HG02970 (cell line): ENCODE measurements around the gene LCAT.

ENCODE experiments used
- ATAC-seq: cut with Tn5 transposase; IDR thresholded peaks from one replicate; pipeline ENCODE4 v1.9.1; 2021; ENCODE audit warnings: mild to moderate bottlenecking, moderate library complexity, moderate number of reproducible peaks; ENCODE audit not compliant: unreplicated experiment, low FRiP score

The LCAT gene

DNA sequence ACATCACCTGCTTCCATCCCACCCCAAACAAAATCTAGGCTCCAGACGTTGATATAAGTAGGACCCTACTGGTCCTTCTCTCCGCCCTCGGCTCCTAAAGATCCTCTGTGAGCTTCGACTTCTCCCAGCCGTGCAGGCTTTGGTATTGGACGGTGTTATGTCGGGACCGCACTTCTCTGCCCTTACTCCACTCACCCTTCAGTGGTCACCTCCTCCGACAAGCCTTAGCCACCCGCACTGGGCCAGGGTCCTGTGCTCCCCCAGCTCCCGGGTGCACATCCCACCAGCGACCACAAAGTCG, 8.9 kb downstream of the LCAT start:
- no peak for ATAC-seq

DNA sequence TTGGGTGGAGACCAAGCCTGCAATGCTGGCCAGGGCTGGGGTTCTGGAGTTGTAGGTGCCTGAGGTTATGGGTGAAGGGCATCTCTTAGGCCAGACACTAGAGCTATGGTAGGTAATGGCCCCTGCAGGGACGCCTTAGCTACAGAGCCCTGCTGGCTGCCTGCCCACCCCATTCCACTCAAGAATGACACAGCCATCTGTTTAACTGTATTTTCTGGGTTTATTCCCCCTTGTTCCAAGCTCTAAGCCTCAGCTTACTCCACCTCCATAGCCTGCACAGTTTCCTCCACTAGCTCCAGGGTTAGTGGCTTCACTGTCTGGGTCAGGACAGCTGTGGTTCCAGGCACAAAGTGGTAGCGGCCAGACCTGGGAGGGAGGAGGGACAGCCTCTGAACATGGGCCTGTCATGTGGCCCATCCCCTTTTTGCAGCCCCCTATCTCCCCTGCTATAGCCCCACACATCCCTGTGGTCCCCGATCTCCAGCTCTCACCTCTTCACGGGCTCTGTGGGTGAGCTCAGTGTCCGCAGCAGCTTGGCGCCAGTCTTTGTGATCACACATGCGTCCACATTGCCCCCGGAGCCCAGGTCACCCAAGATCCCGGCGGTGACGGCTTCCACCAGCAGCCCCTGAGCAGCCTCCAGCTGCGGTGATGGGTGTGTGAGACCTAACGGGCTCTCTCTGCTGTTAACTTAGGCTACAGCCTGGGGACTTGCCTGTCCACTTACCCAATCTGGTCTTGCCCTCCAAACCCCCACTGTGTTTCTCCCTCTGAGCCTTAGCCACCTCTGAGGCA, 9.4 kb downstream of the LCAT start:
- no peak for ATAC-seq

DNA sequence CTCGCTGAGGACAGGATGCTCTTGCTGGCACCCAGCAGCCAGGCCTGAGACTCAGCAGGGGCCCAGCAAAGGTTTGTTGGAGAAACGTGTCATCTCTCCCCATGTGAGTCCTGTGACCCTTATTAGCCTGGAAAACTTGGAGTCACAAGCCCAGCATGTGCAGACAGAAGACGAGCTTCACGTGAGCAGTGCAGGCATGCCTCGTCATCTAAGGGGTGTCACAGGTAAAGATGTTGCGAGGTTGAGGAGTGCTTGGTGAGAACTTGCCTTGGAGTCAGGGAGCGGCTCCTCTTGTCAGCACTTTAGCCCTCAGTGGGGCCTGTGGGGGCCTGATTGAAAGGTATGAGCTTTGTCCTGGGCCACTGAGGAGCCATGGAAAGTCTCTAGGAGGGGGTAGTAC, 10.1 kb downstream of the LCAT start:
- ATAC-seq, result no peak

DNA sequence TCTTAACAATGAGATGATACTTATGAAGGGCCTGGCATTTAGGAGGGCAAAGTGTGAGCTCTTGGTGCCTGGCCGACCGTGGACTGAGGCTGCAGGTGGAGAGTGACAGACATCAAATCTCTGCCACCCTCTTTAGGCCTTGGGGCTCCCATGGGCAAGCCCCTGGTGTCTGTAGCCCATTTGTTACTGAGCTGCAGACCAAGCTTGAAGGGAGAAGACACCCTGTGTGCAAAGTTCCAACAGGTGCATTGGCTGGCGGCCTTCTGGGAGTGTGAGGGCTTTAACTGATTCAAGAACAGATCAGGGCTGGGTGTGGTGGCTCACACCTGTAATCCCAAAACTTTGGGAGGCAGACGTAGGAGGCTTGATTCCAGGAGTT, 11.5 kb downstream of the LCAT start:
- ATAC-seq, result no peak

DNA sequence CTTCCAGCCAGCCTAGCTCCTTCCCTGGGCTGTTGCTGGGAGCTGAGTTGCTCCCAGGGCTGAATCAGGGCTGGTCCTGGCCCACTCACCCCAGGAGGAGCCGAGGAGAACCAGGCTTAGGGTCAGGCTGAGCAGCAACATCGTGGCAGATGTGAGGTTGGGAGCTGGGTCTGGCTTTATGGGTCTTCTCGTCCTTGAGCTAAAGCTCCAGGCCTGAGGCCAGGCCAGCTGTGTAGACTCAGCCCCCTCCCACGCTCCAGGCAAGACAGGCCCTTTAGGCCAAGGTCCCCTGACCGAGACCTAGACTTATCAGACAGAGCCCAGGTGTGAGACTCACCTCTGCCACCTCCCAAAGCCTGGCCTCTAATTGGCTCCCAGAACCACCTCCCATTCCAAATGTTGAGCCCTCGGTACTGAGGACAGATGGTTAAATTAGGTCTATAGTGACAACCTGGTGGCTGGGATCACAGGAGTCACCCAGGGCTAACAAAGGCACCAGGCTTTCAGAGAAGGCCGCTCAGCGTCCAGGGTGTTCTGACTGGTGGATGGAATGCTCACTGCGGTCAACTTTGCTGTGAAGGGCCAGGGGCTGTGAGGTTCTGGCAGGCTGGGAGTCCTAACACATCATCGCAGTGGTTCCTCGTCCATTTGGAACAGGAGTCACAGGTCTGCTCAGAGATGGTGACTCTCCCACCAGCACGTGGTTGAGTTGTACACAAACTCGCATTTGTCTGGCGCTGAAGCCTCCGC, 12.0 kb downstream of the LCAT start, which contains the start of gene CTRL:
TSS of gene CTRL (minus strand) at position 151 of the 750 bp plus-strand sequence. CDS start at position 141, 10 bp downstream.
- ATAC-seq, result no peak

DNA sequence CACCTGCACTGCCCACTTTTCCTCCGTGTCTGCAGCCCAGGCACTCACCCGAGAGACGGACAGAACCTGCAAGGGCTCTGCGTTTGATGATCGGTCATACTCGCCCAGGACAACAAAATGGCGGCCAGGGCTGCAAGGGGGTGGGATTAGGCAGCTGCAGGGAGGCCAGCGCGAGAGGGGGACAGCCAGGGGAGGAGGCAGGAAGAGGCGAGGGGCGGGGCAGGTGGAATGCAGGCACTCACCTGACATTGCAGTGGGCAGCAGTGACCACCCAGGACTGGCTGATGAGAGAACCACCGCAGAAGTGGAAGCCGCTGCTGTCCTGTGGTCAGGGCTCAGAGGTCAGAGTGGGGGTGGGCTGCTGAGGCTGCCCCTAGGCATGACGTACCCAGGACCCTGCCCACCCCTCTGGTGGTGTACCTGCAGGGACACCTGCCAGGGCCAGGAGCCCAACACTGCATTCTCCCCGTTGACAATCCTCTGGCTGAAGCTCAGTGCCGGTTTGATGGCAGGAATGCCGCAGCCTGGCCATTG, 13.2 kb downstream of the LCAT start:
- no peak for ATAC-seq

DNA sequence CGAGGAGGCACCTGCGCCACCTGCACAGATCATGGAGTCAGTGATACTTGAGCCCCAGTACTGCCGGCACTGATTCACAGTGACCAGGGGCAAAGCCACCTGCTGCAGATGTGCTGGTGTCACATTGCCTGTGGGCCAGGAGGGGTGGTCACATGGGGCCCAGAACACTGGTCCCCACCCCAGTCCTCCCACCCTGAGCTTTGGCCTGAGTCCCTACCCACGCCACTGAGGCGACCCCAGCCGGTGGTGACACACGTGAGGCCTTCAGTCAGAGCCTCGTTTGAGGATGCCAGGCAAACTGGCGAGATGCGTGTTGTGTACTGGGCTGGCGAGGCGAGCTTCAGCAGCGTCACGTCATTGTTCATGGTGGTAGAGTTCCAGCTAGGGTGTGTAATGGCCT, 13.7 kb downstream of the LCAT start:
- ATAC-seq, result no peak

DNA sequence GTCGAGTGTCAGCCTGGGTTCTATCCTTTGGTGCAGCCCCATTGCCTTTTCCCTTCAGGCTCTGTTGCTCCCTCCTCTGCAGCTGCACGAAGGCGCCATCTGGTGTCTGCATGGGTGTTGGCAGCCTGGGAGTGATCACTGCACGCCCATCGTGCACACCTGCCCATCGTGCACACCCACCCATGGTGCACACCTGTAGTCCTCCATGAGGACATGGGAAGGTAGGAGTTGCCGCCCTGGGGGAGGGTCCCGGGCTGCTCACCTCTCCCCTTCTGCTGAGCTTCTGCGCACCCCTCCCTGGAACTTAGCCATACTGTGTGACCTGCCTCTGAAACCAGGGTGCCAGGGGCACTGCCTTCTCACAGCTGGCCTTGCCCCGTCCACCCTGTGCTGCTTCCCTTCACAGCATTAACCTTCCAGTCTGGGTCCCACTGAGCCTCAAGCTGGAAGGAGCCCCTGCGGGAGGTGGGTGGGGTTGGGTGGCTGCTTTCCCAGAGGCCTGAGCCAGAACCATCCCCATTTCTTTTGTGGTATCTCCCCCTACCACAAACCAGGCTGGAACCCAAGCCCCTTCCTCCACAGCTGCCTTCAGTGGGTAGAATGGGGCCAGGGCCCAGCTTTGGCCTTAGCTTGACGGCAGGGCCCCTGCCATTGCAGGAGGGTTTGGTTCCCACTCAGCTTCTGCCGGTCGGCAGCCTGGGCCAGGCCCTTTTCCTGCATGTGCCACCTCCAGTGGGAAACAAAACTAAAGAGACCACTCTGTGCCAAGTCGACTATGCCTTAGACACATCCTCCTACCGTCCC, 15.2 kb downstream of the LCAT start:
- no peak for ATAC-seq

DNA sequence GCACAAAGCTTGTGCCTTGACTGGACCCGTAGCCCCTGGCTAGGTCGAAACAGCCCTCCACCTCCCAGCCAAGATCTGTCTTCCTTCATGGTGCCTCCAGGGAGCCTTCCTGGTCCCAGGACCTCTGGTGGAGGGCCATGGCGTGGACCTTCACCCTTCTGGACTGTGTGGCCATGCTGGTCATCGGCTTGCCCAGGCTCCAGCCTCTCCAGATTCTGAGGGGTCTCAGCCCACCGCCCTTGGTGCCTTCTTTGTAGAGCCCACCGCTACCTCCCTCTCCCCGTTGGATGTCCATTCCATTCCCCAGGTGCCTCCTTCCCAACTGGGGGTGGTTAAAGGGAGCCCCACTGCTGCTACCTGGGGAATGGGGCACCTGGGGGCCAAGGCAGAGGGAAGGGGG, 15.8 kb downstream of the LCAT start:
- ATAC-seq, result no peak

DNA sequence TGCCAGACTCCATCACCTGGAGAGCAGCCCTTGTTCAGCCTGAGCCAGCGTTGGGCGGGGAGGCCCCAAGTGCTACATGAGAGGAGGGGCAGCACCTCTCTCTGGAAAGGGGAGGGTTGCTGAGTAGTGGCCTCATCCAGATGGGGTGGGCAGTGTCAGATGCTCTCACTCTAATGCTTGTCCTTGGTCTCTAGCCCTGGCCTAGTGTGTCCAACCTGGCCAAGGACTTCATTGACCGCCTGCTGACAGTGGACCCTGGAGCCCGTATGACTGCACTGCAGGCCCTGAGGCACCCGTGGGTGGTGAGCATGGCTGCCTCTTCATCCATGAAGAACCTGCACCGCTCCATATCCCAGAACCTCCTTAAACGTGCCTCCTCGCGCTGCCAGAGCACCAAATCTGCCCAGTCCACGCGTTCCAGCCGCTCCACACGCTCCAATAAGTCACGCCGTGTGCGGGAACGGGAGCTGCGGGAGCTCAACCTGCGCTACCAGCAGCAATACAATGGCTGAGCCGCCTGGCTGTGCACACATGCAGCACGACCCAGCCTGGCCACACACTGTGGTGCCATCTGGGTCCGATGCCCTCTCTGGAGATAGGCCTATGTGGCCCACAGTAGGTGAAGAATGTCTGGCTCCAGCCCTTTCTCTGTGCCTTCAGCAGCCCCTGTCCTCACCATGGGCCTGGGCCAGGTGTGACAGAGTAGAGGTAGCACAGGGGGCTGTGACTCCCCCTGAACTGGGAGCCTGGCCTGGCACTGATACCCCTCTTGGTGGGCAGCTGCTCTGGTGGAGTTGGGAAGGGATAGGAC, 16.6 kb downstream of the LCAT start:
- ATAC-seq, result no peak

DNA sequence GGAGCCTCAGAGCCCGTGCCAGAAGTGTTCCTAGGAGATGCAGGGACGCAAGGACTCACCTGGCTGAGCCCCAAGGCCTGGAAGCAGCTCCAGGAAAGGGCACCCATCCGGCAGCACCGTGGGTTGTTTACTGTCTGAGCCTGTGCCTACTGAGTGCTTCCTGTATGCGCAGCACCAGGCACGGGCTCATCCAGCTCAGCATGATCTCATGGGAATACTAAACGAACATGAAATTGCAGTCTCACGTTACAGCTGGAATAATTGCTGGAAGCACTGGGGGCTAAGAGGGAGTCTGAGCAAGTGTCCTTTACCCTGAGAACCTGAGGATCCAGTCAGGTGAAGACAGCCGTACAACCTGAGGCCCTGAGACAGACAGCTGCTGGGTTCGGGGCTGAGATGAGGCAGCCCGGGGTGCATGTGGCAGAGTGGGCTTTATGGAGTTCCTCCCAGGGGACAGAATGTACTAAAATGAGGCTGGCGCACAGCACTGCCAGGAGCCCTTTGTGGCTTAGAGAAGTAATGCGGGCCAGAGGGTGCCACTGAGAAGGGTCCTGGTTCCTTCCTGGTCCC, 17.7 kb downstream of the LCAT start:
- no peak for ATAC-seq

DNA sequence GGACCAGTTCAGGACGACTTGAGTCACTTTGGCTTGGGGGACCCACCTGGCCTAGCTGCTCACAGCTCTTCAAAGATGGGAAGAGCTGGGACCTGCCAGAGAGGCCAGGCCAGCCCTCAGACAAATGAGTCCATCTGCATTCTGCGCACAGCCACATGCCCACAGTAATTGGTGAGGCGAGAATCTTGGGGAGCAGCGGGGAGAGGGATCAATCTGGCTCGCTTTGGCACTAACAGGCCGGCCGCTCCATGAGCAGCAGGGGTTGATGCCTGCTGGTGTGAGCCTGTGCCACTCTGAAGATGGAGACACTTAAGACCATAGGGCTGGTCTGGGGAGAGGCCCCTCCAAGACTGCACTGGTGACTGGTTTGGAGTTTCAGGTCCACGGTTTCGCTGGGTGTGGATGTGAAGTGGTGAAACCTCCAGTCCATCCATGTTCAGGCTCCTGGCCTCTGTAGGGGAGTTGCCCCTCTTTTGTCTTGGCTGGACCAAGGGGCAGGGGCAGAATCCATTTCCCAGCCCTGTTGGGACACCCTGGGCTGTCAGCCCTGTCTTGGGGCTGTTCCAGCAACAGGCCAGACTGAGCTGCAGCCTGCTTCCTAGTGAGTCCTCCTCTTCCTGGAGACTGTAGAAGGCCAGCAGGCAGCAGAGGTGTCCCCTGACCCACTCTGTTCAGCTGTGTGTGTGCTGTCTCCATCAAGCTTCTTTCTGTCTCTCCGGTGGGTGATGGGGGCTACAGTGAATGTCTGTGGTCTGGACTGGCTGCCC, 19.6 kb downstream of the LCAT start:
- ATAC-seq, result no peak

DNA sequence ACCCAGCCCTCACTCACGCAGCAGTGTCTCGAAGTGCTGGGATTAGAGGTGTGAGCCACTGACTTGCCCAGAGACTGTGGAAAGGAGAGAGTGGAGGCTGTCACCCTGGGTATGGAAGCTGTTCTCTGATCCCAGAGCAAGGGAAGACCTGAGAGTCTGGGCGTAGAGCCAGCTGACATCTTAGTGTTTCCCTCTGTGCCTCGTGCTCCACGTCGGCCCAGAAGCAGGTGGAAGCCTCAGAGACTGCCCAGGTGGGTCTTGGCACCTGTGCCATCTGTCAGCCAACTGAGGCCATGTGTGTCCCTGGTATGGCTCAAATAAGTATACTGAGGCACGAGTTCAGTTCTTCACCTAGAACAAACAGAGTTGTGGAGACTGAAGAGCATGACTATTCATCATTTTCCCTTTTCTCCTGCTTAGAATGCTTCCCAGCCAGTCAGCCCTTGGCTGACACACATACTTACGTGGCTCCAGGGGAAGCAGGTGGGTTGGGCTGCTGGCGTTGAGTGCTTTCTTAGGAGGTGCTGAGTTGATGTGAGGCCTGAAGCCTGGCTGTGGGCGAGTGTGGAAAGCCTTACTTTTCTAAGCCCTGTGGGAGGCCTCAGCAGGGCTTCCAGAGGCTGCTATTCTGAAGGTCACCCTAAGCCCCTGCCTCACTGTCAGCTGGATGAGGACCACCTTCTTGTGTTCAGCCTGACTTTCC, 20.4 kb downstream of the LCAT start:
- ATAC-seq, result no peak

DNA sequence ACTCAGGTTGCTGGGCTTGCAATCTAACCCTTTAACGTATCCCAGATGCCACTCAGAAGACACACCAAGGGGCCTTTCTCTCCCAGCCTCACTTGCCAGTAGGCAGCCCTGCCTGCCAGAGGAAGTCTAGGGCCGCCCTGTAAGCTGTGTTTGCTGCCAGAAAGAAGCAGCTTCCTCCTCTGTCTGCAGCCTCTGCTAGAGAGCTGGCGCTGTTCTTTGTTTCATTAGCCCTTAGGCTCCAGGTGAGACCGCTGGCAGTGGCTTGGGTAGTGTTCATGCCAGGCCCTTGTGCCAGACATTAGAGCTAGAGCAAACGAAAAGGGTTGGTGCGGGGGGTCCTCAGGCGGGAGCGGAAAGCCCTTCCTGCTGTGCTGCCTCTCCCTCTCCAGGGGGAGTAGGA, 21.2 kb downstream of the LCAT start:
- ATAC-seq, result no peak

DNA sequence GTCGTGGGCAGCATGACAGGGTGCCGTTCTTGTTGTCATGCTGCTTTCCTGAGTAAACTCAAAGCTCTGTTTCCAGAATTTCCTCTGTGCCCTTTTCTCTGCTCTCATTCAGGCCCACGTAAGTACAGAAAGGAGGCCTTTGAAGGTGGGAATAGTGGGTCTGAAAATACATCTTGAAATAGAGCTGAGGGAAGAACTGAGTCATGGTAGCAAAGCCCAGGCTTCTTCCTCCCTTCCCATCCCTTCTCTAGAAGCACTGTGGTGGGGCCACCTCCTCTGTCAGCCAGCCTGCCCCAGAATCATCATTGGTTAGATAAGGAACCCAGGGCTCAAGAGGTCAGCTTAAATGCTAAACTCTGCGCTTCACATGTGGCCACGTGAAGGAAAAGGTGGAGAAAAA, 21.7 kb downstream of the LCAT start:
- ATAC-seq, result no peak

DNA sequence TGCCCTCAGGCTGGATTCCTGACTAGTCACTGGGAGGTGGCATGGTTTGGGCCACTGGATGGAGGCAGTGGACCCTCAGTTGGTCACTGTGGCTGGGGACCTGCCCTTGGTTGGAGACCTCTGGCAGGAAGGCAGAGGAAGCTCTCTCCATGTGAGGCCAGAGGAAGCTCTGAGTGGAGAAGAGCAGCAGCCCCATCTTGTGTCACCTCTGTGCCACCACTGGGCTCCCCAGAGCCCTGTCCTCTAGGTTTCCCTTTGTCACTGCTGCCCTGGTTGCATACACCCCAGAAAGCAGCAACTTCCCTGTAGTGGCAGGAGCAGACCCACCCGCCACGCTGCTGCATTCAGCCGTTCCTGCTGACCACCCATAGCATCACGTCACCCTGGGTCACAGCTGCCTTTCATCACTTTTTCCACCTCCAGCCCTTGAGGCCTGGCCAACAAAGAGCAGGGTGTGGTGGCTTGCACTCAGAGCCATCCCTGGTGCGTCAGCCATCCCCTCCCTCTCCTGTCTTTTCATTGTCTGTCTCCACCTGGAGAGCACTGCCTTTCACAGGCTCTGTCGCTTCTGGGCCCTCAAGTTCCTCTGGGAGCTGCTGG, 24.2 kb downstream of the LCAT start:
- no peak for ATAC-seq

DNA sequence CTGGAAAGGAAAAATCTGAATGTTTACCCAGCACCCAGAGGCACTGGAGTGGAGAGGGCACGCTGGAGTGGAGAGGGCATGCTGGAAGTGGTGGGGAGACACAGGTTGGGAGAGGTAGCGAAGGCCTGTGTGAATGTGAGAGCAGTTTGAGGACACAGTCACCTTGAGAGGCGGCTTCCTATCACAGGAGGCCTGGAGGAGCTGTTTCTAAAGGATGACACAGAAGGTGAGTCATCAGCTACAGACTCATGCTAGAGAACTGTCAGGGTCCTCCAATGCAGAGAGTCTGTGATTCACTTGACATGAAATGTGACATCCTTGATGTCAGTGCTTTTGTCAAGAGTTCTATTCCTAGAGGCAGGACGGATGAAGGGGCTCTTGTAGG, 26.1 kb downstream of the LCAT start:
- no peak for ATAC-seq

DNA sequence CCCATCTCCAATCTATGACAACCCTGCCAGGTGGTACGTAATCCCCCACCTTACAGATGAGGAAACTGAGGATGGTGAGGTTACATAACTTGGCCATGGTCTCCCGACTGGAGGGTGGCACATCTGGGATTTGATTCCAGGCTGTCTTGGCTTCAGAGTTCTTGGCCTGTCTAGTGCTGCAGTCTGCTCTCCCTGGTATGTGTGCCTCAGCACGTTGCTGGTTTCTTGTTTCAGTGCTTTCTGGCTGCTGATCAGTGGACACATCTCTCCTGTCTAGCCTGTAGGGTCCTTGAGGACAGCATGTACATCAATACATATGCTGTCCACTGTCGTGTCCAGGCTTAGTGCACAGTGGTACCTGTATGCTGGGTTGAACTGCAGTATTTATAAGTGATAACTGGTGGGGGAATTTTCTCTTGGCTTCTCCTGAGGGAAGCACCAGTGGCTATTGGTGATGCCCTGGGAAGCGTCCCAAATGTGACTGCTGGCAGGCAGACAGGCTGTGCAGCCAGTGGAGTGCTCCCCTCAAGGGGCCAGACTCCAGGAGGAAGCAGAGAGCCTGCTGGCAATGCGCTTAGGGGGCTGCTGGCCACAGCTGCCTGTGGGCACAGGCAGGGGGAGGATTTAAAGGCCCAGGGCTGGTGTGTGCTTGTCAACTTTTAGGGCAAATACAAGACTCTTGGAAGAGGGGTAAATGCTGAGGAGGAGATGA, 26.6 kb downstream of the LCAT start:
- ATAC-seq, result no peak
